ENCODE data around the gene CEMP1.
A peak's percentile ranks its signal among the peaks of the same experiment; 100 is the strongest.

CEMP1 gene

GRCh38 chr16:2486645-2487516 is 44.3 kb downstream of the CEMP1 start:
- peak; percentile 63 to 73 for DNase-seq (ENCODE audit: low read depth in 2 of 2, low spot score in 1 of 2)

GRCh38 chr16:2485811-2486507 is 45.2 kb downstream of the CEMP1 start:
- DNase-seq (ENCODE audit: low read depth in 2 of 2, low spot score in 1 of 2): no peak

DNA sequence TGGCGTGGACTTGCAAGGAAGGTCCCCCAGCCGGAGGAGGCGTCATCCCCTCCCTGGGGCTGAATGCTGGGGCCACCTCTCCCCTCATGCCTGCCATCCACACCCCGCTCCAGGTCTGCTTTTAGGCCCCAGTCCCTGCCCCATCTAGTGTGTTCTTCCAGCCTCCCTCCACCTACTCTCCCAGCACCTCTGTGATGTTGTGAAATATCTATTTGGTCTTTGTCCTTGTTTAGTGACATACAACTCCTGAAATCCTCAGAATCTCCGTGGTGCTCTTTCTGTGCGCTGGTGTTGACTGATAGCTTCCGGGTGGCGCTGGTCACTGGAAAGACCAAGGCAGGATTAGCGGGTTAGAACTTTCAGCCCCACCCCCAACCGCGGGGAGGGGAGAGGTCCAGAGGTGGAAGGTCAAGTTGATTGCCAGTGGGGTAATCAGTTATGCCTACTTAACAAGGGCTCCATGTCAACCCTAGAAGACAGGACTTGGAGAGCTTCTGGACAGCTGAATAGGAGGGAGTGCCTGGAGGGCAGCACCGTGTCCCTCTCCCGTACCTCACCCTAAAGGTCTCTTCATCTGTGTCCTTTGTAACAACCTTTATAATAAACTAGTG is 46.2 kb downstream of the CEMP1 start:
- no peak for DNase-seq (ENCODE audit: low read depth in 2 of 2, low spot score in 1 of 2)

DNA sequence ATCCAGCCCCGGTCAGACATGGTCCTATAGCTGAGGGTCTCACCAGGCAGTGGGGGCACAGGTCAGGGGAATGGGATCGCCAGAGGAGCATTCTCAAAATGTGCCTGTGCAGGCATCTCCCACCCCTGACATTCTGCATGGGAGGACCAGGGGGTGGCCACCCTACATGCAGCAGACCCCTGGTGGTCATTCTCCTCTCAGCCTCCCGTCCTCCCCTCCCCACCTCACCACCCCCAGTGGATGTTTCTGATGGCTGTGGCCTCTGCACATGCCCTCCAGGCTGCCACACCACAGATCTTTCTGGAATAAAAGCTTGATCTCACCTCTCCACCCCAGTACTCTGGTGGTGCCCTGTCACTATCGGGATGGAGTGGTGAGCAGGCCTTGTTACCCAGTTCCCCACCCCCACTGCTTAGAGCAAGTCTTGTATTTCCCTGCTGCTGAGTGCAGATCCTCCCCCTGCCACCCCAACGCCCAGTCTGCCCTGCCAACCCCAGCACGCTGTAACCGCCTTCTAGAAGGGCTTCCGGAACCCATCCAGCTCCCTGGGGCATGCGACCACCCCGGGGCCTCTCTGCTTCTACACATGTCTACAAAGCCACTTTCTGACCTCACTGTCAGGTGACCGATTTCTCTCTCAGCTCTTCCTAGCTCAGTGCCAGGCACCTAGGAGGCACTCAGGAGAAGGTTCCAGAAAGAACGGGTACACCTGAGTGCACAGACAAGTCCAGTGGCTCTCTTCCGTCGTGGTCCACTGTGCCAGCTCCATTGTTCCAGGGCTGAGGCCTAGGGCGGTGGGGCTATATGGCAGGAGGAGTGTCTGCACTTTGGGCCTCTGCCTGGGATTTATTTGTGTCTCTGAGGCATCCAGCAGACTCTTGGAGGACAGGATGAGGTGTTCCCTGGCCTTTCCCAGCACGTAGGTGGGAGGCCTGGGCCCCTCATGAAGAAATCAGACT is 47.0 kb downstream of the CEMP1 start:
- DNase-seq (ENCODE audit: low read depth in 2 of 2, low spot score in 1 of 2): no peak

- DNase-seq (ENCODE audit: low read depth in 2 of 2, low spot score in 1 of 2): no peak
These were observed 48.3 kb downstream of the CEMP1 start for GRCh38 chr16:2482708-2483534.

GRCh38 chr16:2482249-2482648 is 49.0 kb downstream of the CEMP1 start:
- no peak for DNase-seq (ENCODE audit: low read depth in 2 of 2, low spot score in 1 of 2)

GRCh38 chr16:2481676-2482075 is 49.5 kb downstream of the CEMP1 start:
- DNase-seq (ENCODE audit: low read depth in 2 of 2, low spot score in 1 of 2): no peak

- no peak for DNase-seq (ENCODE audit: low read depth in 2 of 2, low spot score in 1 of 2)
These were observed 50.3 kb downstream of the CEMP1 start for GRCh38 chr16:2480948-2481347.

All from stimulated activated CD8-positive, alpha-beta memory T cell treated with anti-CD3 and anti-CD28 coated beads, Interleukin-4, amount 100 ng/mL, for 4 hours (primary cell).